SKM-1 (cell line): ENCODE results near the gene PSMD14.

Source experiments
- DNase-seq: peaks from one replicate; lab custom pipeline; 2025; ENCODE audit not compliant: unreplicated experiment; lab: John Stamatoyannopoulos, UW

The PSMD14 gene

GRCh38 chr2:161418275-161418714 is 110.1 kb downstream of the PSMD14 start:
- no peak for DNase-seq

GRCh38 chr2:161418715-161419637 is 110.8 kb downstream of the PSMD14 start:
- no peak for DNase-seq

- DNase-seq = no peak
Observed at GRCh38 chr2:161419638-161420190, 111.5 kb downstream of the PSMD14 start.

GRCh38 chr2:161420406-161421074 is 112.3 kb downstream of the PSMD14 start:
- no peak for DNase-seq

GRCh38 chr2:161421686-161422085 is 113.5 kb downstream of the PSMD14 start:
- no peak for DNase-seq

- DNase-seq = no peak
Observed at GRCh38 chr2:161422816-161423403, 114.7 kb downstream of the PSMD14 start.

GRCh38 chr2:161423421-161424393 is 115.5 kb downstream of the PSMD14 start:
- DNase-seq = no peak

GRCh38 chr2:161424394-161424769 is 116.2 kb downstream of the PSMD14 start:
- DNase-seq = no peak

- no peak for DNase-seq
Observed at GRCh38 chr2:161424891-161425727, 116.9 kb downstream of the PSMD14 start.

- DNase-seq = no peak
Observed at GRCh38 chr2:161425728-161426454, 117.7 kb downstream of the PSMD14 start.

GRCh38 chr2:161426455-161426921 is 118.3 kb downstream of the PSMD14 start:
- DNase-seq = no peak

- no peak for DNase-seq
Observed at GRCh38 chr2:161426922-161427663, 118.9 kb downstream of the PSMD14 start.

GRCh38 chr2:161427664-161428587 is 119.7 kb downstream of the PSMD14 start:
- no peak for DNase-seq

GRCh38 chr2:161430386-161430785 is 122.2 kb downstream of the PSMD14 start:
- DNase-seq = no peak

- no peak for DNase-seq
Observed at GRCh38 chr2:161432107-161432506, 123.9 kb downstream of the PSMD14 start.

- DNase-seq = no peak
Observed at GRCh38 chr2:161434118-161434517, 125.9 kb downstream of the PSMD14 start.

GRCh38 chr2:161436411-161436810 is 128.2 kb downstream of the PSMD14 start:
- DNase-seq = no peak
